ENCODE measurements around the gene FBXO28.

FBXO28 gene

GRCh38 chr1:224199679-224200078 lies 85.8 kb downstream of the FBXO28 start:
- TF ChIP-seq, protein P1, sequence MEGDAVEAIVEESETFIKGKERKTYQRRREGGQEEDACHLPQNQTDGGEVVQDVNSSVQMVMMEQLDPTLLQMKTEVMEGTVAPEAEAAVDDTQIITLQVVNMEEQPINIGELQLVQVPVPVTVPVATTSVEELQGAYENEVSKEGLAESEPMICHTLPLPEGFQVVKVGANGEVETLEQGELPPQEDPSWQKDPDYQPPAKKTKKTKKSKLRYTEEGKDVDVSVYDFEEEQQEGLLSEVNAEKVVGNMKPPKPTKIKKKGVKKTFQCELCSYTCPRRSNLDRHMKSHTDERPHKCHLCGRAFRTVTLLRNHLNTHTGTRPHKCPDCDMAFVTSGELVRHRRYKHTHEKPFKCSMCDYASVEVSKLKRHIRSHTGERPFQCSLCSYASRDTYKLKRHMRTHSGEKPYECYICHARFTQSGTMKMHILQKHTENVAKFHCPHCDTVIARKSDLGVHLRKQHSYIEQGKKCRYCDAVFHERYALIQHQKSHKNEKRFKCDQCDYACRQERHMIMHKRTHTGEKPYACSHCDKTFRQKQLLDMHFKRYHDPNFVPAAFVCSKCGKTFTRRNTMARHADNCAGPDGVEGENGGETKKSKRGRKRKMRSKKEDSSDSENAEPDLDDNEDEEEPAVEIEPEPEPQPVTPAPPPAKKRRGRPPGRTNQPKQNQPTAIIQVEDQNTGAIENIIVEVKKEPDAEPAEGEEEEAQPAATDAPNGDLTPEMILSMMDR (conservative IDR thresholded peaks at IDR 0.05) = no peak
- peak overlapping the region; percentile 11; the same call in 1 of the 2 replicates for H3K27ac ChIP-seq

GRCh38 chr1:224201383-224201782 lies 87.5 kb downstream of the FBXO28 start:
- TF ChIP-seq, protein P1 (conservative IDR thresholded peaks at IDR 0.05) = no peak
- peak overlapping the region; percentile 97 for H3K27ac ChIP-seq

- TF ChIP-seq, protein P1 (conservative IDR thresholded peaks at IDR 0.05) = no peak
- peak overlapping the region; percentile 97 for H3K27ac ChIP-seq
Measured at GRCh38 chr1:224201853-224202252, 87.9 kb downstream of the FBXO28 start.

DNA sequence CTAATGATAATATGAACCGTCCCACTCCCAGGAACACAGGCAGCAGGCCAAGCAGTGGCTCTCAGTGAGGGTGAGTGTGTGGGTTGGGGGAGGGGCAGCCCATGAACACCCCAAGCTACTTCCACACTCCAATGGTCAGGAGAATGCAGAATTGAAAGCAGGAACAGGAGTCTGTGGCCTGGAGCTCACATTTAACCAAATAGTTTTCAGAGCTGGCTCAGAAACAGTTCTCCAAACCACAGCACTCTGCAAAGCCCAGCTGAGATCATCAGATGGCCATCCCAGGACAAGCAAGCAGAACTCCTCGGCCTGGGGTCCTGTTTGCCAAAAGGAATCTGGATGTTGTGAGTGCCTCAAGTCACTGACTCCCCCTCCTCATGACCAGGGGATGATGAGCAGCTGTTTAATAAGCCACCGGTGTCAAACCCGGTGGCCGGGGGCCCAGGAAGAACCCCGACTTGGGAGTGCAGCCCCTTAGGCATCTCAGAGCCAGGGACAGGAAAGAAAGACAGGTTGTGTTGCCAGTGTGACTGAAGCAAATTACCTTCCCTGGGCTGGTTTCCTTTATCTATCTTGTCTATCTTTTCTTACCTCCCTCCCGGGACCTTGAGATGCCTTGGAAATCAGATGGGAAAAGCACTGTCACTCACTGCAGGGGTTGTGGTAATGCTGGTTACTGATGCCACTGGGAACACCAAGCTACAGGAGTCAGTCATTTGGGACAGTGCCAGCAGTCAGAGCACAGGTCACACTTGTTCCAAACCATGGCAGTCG lies 89.5 kb downstream of the FBXO28 start:
- peak overlapping the region; percentile 97 for H3K27ac ChIP-seq

GRCh38 chr1:224205438-224205840 lies 91.5 kb downstream of the FBXO28 start:
- TF ChIP-seq, protein P1 (conservative IDR thresholded peaks at IDR 0.05) = no peak
- peak overlapping the region; percentile 97 for H3K27ac ChIP-seq

More for the DNA sequence above, 89.5 kb downstream of the FBXO28 start:
- TF ChIP-seq, protein P1 (conservative IDR thresholded peaks at IDR 0.05) = no peak

- H3K27ac ChIP-seq = peak overlapping the region; percentile 97
Measured at GRCh38 chr1:224205931-224206538, 92.1 kb downstream of the FBXO28 start.

DNA sequence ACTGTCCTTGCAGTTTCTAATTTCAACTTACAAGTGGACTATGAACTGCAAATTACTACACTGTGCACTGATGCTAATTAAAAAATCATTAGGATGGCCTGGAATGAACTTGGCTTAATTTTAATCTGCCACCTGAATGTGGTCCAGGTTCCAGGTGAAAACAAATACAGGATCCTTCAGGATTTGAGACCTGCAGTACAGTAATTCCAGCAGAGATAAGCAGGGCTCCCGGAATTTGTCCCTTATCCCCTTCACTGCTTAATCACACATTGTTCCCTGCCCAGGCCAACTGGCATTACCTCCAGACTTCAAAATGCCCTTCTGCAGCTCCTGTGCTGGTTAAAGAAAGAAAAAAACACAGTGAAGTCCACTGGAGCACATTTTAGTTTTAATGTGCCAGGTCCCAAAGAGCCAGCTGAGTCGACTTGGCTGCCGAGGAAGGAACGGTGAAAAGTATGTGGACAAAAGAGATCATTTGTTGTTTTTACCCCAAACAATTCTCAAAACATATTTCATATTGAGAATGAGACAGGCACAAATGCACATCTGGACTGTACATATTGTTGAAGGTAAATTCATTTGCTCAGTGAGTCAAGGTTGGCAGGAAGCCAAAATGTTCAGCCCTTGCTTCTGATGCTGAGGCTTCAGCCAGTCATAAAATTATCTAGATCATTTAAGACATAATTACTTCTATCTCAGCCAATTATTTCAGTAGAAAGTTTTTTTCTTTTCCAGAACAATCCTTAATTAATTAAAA lies 97.5 kb downstream of the FBXO28 start:
- H3K27ac ChIP-seq = peak overlapping the region; percentile 81

More for the DNA sequence above, 97.5 kb downstream of the FBXO28 start:
- TF ChIP-seq, protein P1 (conservative IDR thresholded peaks at IDR 0.05) = no peak
